ENCODE measurements around the gene PTBP1.

Gene PTBP1

DNA sequence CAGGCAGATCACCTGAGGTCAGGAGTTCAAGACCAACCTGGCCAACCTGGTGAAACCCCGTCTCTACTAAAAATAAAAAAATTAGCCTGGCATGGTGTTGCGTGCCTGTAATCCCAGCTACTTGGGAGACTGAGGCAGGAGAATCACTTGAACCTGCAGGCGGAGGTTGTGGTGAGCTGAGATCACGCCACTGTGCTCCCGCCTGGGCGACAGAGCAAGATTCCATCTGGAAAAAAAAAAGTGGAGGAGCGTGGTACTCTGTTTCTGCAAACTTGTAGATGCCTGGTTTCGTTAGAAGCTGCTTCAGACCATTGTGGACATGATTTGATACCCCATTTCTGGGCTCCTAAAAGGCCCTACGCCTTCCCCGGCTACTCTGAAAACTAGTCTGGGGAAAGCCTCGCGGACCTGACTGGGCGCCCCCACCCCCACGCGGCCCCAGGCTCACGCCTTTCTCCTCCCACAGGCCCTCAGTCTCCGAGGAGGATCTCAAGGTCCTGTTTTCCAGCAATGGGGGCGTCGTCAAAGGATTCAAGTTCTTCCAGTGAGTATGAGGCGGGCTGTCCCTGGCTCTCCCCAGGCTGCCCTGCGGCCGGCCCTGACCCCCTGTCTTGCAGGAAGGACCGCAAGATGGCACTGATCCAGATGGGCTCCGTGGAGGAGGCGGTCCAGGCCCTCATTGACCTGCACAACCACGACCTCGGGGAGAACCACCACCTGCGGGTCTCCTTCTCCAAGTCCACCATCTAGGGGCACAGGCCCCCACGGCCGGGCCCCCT is 13.0 kb downstream of the PTBP1 start:
- TF ChIP-seq, protein P1, sequence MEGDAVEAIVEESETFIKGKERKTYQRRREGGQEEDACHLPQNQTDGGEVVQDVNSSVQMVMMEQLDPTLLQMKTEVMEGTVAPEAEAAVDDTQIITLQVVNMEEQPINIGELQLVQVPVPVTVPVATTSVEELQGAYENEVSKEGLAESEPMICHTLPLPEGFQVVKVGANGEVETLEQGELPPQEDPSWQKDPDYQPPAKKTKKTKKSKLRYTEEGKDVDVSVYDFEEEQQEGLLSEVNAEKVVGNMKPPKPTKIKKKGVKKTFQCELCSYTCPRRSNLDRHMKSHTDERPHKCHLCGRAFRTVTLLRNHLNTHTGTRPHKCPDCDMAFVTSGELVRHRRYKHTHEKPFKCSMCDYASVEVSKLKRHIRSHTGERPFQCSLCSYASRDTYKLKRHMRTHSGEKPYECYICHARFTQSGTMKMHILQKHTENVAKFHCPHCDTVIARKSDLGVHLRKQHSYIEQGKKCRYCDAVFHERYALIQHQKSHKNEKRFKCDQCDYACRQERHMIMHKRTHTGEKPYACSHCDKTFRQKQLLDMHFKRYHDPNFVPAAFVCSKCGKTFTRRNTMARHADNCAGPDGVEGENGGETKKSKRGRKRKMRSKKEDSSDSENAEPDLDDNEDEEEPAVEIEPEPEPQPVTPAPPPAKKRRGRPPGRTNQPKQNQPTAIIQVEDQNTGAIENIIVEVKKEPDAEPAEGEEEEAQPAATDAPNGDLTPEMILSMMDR (conservative IDR thresholded peaks at IDR 0.05): no peak
- no peak overlapping the region for H3K27ac ChIP-seq

- no peak overlapping the region for H3K27ac ChIP-seq
- TF ChIP-seq, protein P1 (conservative IDR thresholded peaks at IDR 0.05): no peak
Measured at GRCh38 chr19:810883-811489, 13.7 kb downstream of the PTBP1 start.

DNA sequence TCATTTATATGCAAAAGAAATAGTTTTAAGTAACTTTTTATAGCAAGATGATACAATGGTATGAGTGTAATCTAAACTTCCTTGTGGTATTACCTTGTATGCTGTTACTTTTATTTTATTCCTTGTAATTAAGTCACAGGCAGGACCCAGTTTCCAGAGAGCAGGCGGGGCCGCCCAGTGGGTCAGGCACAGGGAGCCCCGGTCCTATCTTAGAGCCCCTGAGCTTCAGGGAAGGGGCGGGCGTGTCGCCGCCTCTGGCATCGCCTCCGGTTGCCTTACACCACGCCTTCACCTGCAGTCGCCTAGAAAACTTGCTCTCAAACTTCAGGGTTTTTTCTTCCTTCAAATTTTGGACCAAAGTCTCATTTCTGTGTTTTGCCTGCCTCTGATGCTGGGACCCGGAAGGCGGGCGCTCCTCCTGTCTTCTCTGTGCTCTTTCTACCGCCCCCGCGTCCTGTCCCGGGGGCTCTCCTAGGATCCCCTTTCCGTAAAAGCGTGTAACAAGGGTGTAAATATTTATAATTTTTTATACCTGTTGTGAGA is 14.3 kb downstream of the PTBP1 start:
- TF ChIP-seq, protein P1 (conservative IDR thresholded peaks at IDR 0.05): no peak
- no peak overlapping the region for H3K27ac ChIP-seq

- no peak overlapping the region for H3K27ac ChIP-seq
- TF ChIP-seq, protein P1 (conservative IDR thresholded peaks at IDR 0.05): no peak
Measured at GRCh38 chr19:812049-812746, 14.9 kb downstream of the PTBP1 start.

DNA sequence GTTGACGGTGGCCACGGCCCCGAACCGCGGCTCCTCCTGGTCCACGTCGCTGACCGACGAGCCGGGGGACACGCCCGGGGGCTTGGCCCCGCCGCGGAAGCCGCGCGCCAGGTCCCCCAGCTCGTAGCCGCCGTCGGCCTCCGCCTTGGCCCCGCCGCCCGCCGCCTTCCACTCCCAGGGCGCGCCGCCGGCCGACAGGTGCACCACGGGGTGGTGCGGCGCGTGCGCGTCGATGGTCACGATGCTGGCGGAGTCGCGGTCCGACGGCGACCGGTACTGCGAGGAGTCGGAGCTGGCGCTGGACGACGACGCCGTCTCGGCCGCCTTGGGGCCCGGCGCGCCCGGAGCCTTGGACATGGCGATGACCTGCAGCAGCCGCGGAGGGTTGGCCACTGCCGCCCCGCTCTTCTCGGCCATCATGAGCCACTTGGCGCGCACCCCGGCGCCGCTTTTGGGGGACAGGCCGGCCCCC is 15.5 kb downstream of the PTBP1 start:
- TF ChIP-seq, protein P1 (conservative IDR thresholded peaks at IDR 0.05): no peak
- H3K27ac ChIP-seq: no peak overlapping the region

DNA sequence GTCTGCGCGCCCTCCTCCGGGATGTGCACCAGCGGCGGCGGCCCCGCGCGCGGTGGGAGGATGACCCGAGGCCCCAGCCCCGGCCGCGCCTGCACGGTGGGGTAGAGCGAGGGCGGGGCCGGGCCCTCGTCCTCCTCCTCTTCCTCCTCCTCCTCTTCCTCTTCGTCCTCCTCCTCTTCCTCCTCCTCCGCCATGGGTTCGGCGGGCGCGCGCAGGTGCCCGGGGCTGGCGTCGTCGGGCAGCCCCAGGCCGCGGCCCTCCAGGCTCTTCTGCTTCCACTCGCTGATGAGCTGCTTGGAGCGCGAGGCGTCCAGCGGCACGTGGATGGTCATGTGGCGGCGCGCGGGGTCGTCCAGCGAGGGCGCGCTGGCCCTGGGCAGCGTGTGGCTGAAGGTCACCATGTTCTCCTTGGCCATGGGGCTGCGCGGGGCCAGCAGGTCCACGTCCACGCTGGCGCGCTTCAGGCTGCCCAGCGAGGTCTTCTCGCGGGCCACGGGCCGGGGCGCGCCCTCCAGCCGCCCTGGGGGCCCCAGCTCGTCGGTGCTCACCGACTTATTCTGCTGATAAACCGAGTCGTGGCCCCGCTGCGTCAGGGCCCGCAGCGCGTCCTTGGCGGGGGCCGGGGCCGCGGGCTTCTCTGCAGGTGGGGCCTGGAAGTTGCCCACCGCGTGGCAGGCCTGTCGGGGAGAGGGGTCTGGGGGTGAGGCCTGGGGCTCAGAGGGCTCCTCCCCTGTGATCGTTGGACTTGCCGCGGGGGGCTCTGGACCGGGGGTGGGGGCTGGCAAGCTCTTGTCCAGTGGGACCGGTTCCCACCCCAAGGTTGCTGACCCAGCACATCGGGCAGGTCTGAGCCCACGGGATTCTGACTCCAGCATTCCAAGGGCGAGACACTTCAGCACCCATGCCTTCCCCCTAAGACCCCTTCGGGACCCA is 16.2 kb downstream of the PTBP1 start:
- TF ChIP-seq, protein P1 (conservative IDR thresholded peaks at IDR 0.05): no peak
- no peak overlapping the region for H3K27ac ChIP-seq

Measured in VCaP (cell line).